Brain microvascular endothelial cell (primary cell): Measurements from ENCODE around the gene CLEC11A.
"Not testable (repeated sequence)": the region's sequence is repeated elsewhere in the genome, so short reads cannot be mapped to it uniquely, and the experiment has no call there.

Experiments used
- DNase-seq: peaks from one replicate; pipeline ENCODE4 v3.0.0-alpha.2; 2020
- H3K27ac ChIP-seq: fragments of 250-450 bp; sonication (Bioruptor Pico); 2 replicates; pipeline ENCODE4 v1.5.1; 2020; ENCODE audit warnings: mild to moderate bottlenecking, moderate library complexity
- H3K27me3 ChIP-seq: fragments of 250-450 bp; sonication (Bioruptor Pico); replicated peaks from 2 replicates; pipeline ENCODE4 v1.5.1; 2020; ENCODE audit warnings: mild to moderate bottlenecking
- H3K36me3 ChIP-seq: fragments of 250-450 bp; sonication (Bioruptor Pico); replicated peaks from 2 replicates; pipeline ENCODE4 v1.5.1; 2020; ENCODE audit warnings: mild to moderate bottlenecking
- H3K4me3 ChIP-seq: 2 replicates; pipeline ENCODE4 v1.5.1; 2011; ENCODE audit warnings: low read depth, mild to moderate bottlenecking, control low read depth, low read length, moderate library complexity
- in situ Hi-C: cut with HindIII; loops from 2 replicates; pipeline ENCODE4 v1.10.0; 2017; ENCODE audit warnings: low sequenced_read_pairs, low pct_ligation_motif_present
- TF ChIP-seq, protein P1 (sequence below): IDR thresholded peaks from 2 replicates; pipeline ENCODE4 v1.5.1; 2011; ENCODE audit warnings: low read depth, mild to moderate bottlenecking, moderate library complexity, low read length, control low read depth, inconsistent platforms; ENCODE audit errors: missing control alignments

The CLEC11A gene

DNA sequence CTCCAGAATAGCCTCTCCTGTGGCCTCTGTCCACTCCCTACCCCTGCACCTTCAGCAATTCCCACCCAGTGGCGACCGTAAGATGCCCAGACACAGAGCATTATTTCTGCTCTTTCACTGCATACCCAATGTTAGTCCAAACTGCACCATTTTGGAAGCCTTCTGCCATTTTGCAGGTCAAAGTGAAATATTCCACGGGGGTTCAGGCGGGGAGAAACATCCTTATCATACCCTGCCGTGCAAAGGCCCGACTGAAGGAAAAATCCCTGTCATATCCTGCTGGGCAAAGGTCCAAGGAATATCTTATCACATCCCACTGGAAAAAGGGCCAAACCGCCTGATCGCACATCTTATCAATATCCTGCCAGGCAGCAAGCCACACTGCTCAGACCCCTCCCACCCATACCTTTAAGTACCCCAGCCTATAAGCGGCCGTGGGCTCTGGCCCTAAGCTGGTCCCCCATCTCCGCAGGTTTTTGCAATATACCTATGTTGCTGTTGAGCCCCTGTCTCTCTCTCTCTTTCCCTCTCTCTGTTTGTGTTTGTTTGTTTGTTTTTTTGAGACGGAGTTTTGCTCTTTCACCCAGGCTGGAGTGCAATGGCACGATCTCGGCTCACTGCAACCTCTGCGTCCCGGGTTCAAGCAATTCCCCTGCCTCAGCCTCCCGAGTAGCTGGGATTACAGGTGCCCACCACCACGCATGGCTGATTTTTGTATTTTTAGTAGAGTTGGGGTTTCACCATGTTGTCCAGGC lies 18.2 kb downstream of the CLEC11A start:
- Histone ChIP-seq H3K36me3 (no peaks in the 10 kb centered on the region), H3K27ac (no peak overlapping the region), H3K27me3 (no peaks in the 10 kb centered on the region), H3K4me3 (no peak overlapping the region)
- TF ChIP-seq, protein P1, sequence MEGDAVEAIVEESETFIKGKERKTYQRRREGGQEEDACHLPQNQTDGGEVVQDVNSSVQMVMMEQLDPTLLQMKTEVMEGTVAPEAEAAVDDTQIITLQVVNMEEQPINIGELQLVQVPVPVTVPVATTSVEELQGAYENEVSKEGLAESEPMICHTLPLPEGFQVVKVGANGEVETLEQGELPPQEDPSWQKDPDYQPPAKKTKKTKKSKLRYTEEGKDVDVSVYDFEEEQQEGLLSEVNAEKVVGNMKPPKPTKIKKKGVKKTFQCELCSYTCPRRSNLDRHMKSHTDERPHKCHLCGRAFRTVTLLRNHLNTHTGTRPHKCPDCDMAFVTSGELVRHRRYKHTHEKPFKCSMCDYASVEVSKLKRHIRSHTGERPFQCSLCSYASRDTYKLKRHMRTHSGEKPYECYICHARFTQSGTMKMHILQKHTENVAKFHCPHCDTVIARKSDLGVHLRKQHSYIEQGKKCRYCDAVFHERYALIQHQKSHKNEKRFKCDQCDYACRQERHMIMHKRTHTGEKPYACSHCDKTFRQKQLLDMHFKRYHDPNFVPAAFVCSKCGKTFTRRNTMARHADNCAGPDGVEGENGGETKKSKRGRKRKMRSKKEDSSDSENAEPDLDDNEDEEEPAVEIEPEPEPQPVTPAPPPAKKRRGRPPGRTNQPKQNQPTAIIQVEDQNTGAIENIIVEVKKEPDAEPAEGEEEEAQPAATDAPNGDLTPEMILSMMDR: no peak
- in situ Hi-C loops: no loop called here
- DNase-seq: no peak

GRCh38 chr19:50743537-50743936 lies 20.4 kb downstream of the CLEC11A start:
- Histone ChIP-seq H3K27me3 (no peaks in the 10 kb centered on the region), H3K4me3 (no peak overlapping the region), H3K27ac (no peak overlapping the region), H3K36me3 (no peaks in the 10 kb centered on the region)
- TF ChIP-seq, protein P1: no peak
- in situ Hi-C loops: no loop called here
- no peak for DNase-seq

GRCh38 chr19:50745221-50745620 lies 22.1 kb downstream of the CLEC11A start:
- TF ChIP-seq, protein P1: no peak
- DNase-seq: no peak
- Histone ChIP-seq H3K36me3 (no peaks in the 10 kb centered on the region), H3K27ac (no peak overlapping the region), H3K27me3 (no peaks in the 10 kb centered on the region), H3K4me3 (no peak overlapping the region)
- in situ Hi-C loops: no loop called here

DNA sequence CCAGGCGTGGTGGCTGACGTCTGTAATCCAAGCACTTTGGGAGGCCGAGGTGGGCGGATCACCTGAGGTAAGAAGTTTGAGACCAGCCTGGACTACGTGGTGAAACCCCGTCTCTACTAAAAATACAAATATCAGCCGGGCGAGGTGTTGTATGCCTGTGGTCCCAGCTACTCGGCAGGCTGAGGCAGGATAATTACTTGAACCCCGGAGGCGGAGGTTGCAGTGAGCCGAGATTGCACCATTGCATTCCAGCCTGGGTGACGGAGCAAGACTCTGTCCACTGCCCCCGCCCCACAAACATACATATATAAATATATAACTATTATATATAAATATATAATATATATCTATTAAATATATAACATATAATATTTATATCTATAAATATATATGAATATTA lies 24.0 kb downstream of the CLEC11A start:
- H3K27ac ChIP-seq, H3K4me3 ChIP-seq, in situ Hi-C loops, H3K36me3 ChIP-seq, DNase-seq, H3K27me3 ChIP-seq: not testable (repeated sequence)

- TF ChIP-seq, protein P1: no peak
- H3K4me3 ChIP-seq: no peak overlapping the region
- in situ Hi-C loops: no loop called here
- no peak overlapping the region for H3K27ac ChIP-seq
- H3K36me3 ChIP-seq: no peaks in the 10 kb centered on the region
- no peaks in the 10 kb centered on the region for H3K27me3 ChIP-seq
- DNase-seq: no peak
Measured at GRCh38 chr19:50749490-50749889, 26.3 kb downstream of the CLEC11A start.

DNA sequence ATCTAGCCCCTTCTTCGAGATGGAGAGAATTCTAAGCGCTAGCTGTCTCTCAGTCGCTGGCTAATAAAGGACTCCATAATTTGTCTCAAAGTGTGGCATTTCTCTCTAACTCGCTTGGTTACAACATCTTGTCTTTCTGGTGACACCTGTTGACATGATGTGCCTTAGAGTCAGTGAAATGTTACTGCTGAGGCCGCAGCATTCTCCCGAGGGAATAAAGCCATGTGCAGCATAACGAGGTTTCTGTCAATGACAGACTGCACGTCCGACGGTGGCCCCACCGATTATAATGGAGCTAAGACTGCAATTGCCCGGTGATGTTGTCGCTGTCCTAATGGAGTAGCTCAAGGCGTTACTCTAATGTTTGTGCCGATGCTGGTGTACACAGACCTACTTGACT lies 26.8 kb downstream of the CLEC11A start:
- Histone ChIP-seq H3K4me3 (no peak overlapping the region), H3K27ac (no peak overlapping the region), H3K36me3 (no peaks in the 10 kb centered on the region), H3K27me3 (no peaks in the 10 kb centered on the region)
- TF ChIP-seq, protein P1: no peak
- in situ Hi-C loops: no loop called here
- no peak for DNase-seq
